GM23248 (cell line): ENCODE results near the gene PODXL2. TPM values are rescaled to one million over a fixed set of nuclear protein-coding genes. Genes with fewer than 3 reads are reported as not detected.
A peak's percentile ranks its signal among the peaks of the same experiment; 100 is the strongest.

Experiments used
- DNase-seq: peaks from one replicate; pipeline ENCODE4 v3.0.0-alpha.2; 2015
- H2AFZ ChIP-seq: fragments of 200-600 bp; sonication (generic); 2 replicates; pipeline ENCODE4 v1.6.1; 2016; ENCODE audit warnings: antibody characterized with exemption
- H3F3A ChIP-seq: fragments of 200-600 bp; sonication (generic); 2 replicates; pipeline ENCODE4 v1.6.1; 2016; ENCODE audit warnings: mild to moderate bottlenecking, antibody characterized with exemption, mixed run types; ENCODE audit not compliant: insufficient read depth
- H3K27ac ChIP-seq: fragments of 200-600 bp; sonication (generic); 2 replicates; pipeline ENCODE4 v1.5.1; 2016; ENCODE audit warnings: mild to moderate bottlenecking
- H3K27me3 ChIP-seq: fragments of 200-600 bp; sonication (generic); replicated peaks from 2 replicates; pipeline ENCODE4 v1.6.1; 2016; ENCODE audit warnings: mild to moderate bottlenecking; ENCODE audit not compliant: insufficient read depth
- H3K36me3 ChIP-seq: fragments of 200-600 bp; sonication (generic); 2 replicates; pipeline ENCODE4 v1.6.1; 2016; ENCODE audit warnings: low read depth, mild to moderate bottlenecking
- H3K4me1 ChIP-seq: fragments of 200-600 bp; sonication (generic); 2 replicates; pipeline ENCODE4 v1.6.1; 2016; ENCODE audit warnings: mild to moderate bottlenecking; ENCODE audit not compliant: insufficient read depth
- H3K4me2 ChIP-seq: fragments of 200-600 bp; sonication (generic); one replicate; pipeline ENCODE4 v1.6.1; 2016; ENCODE audit warnings: mild to moderate bottlenecking; ENCODE audit not compliant: unreplicated experiment
- H3K4me3 ChIP-seq: fragments of 200-600 bp; sonication (generic); 2 replicates; pipeline ENCODE4 v1.5.1; 2016; ENCODE audit warnings: mild to moderate bottlenecking
- H3K79me2 ChIP-seq: fragments of 200-600 bp; sonication (generic); 2 replicates; pipeline ENCODE4 v1.6.1; 2016; ENCODE audit warnings: mild to moderate bottlenecking; ENCODE audit not compliant: insufficient read depth
- H3K9ac ChIP-seq: fragments of 200-600 bp; sonication (generic); 2 replicates; pipeline ENCODE4 v1.6.1; 2016; ENCODE audit warnings: mild to moderate bottlenecking
- H3K9me2 ChIP-seq: fragments of 200-600 bp; sonication (generic); 2 replicates; pipeline ENCODE4 v1.6.1; 2016; ENCODE audit warnings: mixed run types, mild to moderate bottlenecking, moderate library complexity; ENCODE audit not compliant: insufficient read depth
- H3K9me3 ChIP-seq: fragments of 200-600 bp; sonication (generic); one replicate; pipeline ENCODE4 v1.6.1; 2017; ENCODE audit warnings: low read depth
- H4K20me1 ChIP-seq: fragments of 200-600 bp; sonication (generic); 2 replicates; pipeline ENCODE4 v1.6.0; 2016; ENCODE audit not compliant: insufficient read depth
- EZH2 ChIP-seq: fragments of 200-600 bp; sonication (generic); IDR thresholded peaks from 2 replicates; pipeline ENCODE4 v1.6.1; 2018; ENCODE audit warnings: antibody characterized with exemption, mild to moderate bottlenecking; ENCODE audit not compliant: insufficient read depth, poor library complexity, severe bottlenecking
- EZH2phosphoT487 ChIP-seq: fragments of 200-600 bp; sonication (generic); IDR thresholded peaks from 2 replicates; pipeline ENCODE4 v1.6.1; 2018; ENCODE audit warnings: antibody characterized with exemption, moderate library complexity, mild to moderate bottlenecking, low read depth; ENCODE audit not compliant: insufficient read depth
- whole genome bisulfite sequencing, 2 experiments: methylation state at CpG; one replicate each; pipeline ENCODE4 v1.1.6; 2015 to 2017; ENCODE audit warnings: low lambda C conversion rate in 2 of 2, low coverage in 1 of 2; ENCODE audit errors: missing lambda C conversion rate in 2 of 2; 5-methylcytosine and 5-hydroxymethylcytosine counted together
- in situ Hi-C: fragments of 300-500 bp; cut with MboI; formaldehyde crosslinking; loops from 2 replicates; pipeline ENCODE4 v1.15.0; 2020
- polyA plus RNA-seq: library from polyadenylated mRNA; unstranded; fragments of >200 nt; fragmentation: Nextera tagmentation; extraction: Ambion mirVana; gene quantifications from 2 replicates; pipeline ENCODE4 v1.2.1, GENCODE V29; 2016
- total RNA-seq: library from RNA; depleted of rRNA; stranded (reverse); fragments of >200 nt; shearing (Covaris generic); gene quantifications from 2 replicates; pipeline ENCODE4 v1.2.3, GENCODE V29; 2014

The PODXL2 gene
- total and polyA plus RNA-seq, 2 experiments from 2014 or later, result 1.8 to 2.5 TPM

DNA sequence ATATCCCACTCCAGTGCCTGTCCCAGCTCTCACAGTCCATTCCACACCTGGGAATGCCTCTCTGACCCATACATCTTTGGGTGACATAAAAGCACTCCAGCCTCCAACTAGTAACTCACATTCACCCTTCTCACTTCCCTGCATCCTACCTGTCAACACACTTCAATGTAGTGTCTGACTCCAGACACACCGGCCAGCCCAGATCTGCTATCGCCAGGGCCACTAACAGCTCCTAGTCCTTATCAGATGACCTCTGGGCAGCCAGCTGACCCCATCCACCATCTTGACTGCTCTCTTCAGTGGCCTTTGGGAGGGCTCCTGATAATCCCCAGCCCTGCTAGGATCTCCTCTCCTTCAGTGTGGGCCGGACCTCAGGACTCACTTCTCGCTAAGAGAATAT, 33.7 kb upstream of the PODXL2 start:
- H3K9me2 ChIP-seq, result no peaks in the 10 kb centered on the region
- in situ Hi-C loops, result no loop called here
- no peak overlapping the region for H3K4me2 ChIP-seq
- no peak overlapping the region for H3K4me3 ChIP-seq
- no peaks in the 10 kb centered on the region for H3K27me3 ChIP-seq
- H3K27ac ChIP-seq, result no peak overlapping the region
- no peak for TF ChIP-seq EZH2
- no peak for TF ChIP-seq EZH2phosphoT487
- no peak for DNase-seq
- peaks cover 13% of the 10 kb centered on the region; the same call in 1 of the 2 replicates for H3K79me2 ChIP-seq
- no peaks in the 10 kb centered on the region for H3K36me3 ChIP-seq
- WGBS, 2 experiments, result 67 to 72% methylated on average over 4 of the region's 4 CpGs
- no peak overlapping the region for H2AFZ ChIP-seq
- H4K20me1 ChIP-seq, result no peaks in the 10 kb centered on the region
- H3K9ac ChIP-seq, result no peak overlapping the region
- no peaks in the 10 kb centered on the region for H3F3A ChIP-seq
- no peaks in the 10 kb centered on the region for H3K9me3 ChIP-seq
- H3K4me1 ChIP-seq, result peaks cover 16% of the 10 kb centered on the region

DNA sequence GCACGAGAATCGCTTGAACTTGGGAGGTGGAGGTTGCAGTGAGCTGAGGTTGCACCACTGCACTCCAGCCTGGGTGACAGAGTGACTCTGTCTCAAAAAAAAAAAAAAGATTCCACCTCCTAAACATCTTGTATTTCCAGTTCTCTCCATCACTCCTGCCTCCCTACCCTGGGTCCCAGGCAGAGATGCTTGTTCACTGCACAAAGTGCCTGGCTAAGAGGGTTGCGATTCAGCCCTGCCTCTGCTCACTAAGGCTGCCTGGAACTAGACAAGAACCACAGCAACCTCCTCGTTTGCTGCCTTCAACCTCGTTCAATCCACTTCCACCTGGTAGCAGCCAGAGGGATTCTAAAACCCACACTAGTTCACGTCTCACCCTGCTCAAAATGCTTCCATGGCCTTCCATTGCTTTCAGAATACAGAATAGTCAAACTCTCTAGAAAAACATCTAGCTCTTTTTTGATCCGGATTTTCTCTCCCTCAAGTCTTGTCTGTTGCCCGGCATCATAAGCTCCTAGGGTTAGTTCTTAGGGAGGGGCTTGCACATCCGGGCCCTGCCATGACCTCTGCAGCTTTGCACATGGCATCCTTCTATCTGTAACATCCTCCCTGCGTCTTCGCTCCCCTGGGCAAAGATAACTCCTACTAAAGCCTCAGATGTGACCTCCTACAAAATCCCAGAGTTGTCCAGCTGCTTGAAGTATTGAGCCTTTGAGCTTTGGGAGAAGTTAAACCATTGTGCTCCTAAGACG, 31.8 kb upstream of the PODXL2 start:
- Histone ChIP-seq H3K27me3 (no peaks in the 10 kb centered on the region), H3K27ac (no peak overlapping the region), H3K9ac (peak overlapping the region; percentile 82; the same call in 1 of the 2 replicates), H3K9me2 (no peaks in the 10 kb centered on the region), H3F3A (no peaks in the 10 kb centered on the region), H2AFZ (peak overlapping the region; percentile 96), H3K4me2 (peak overlapping the region; percentile 63), H3K36me3 (no peaks in the 10 kb centered on the region), H4K20me1 (no peaks in the 10 kb centered on the region), H3K4me3 (peak overlapping the region; percentile 75), H3K79me2 (peaks cover 25% of the 10 kb centered on the region; the same call in 1 of the 2 replicates), H3K9me3 (no peaks in the 10 kb centered on the region), H3K4me1 (peaks cover 7% of the 10 kb centered on the region)
- no peak for TF ChIP-seq EZH2phosphoT487
- in situ Hi-C loops, result no loop called here
- DNase-seq, result no peak
- 53 to 56% methylated on average over 12 of the region's 12 CpGs for WGBS, 2 experiments

DNA sequence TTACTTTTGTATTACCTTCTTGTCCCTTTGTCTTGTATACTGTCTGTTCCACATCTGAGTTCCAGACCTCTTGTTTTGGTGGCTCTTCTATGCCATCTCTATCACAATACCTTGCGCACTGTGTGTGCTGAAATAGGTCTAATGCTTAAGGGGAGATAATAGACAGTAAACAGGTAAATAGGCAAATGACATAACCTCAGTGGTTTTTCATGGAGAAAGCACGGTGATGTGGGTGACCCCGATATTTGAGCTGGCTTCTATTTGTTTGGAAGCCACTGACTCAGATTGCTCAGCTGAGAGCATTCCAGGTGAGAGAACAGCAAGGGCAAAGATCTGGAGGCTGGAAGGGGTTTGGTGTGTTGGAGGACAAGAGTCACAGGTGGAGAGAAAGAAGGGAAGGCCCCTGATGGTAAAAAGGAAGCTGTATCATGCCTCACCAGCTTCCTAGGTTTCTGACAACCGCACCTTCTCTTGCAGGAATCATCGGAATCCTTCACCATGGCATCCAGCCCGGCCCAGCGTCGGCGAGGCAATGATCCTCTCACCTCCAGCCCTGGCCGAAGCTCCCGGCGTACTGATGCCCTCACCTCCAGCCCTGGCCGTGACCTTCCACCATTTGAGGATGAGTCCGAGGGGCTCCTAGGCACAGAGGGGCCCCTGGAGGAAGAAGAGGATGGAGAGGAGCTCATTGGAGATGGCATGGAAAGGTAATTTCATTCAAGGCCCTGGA, 30.0 kb upstream of the PODXL2 start:
- peak overlapping the region; percentile 25; the same call in 1 of the 2 replicates for H3K27ac ChIP-seq
- H3K36me3 ChIP-seq, result no peaks in the 10 kb centered on the region
- H3K4me1 ChIP-seq, result peaks cover 7% of the 10 kb centered on the region
- 64 to 71% methylated on average over 14 of the region's 14 CpGs for WGBS, 2 experiments
- peak overlapping the region; percentile 86 for H3K4me2 ChIP-seq
- in situ Hi-C loops, result no loop called here
- no peaks in the 10 kb centered on the region for H3K27me3 ChIP-seq
- no peaks in the 10 kb centered on the region for H3K9me2 ChIP-seq
- TF ChIP-seq EZH2phosphoT487, result no peak
- no peak for TF ChIP-seq EZH2
- H3K4me3 ChIP-seq, result peak overlapping the region; percentile 75
- H3F3A ChIP-seq, result no peaks in the 10 kb centered on the region
- H3K9me3 ChIP-seq, result no peaks in the 10 kb centered on the region
- peaks cover 27% of the 10 kb centered on the region; the same call in 1 of the 2 replicates for H3K79me2 ChIP-seq
- no peaks in the 10 kb centered on the region for H4K20me1 ChIP-seq
- no peak for DNase-seq
- H2AFZ ChIP-seq, result peak overlapping the region; percentile 96
- H3K9ac ChIP-seq, result peak overlapping the region; percentile 82

DNA sequence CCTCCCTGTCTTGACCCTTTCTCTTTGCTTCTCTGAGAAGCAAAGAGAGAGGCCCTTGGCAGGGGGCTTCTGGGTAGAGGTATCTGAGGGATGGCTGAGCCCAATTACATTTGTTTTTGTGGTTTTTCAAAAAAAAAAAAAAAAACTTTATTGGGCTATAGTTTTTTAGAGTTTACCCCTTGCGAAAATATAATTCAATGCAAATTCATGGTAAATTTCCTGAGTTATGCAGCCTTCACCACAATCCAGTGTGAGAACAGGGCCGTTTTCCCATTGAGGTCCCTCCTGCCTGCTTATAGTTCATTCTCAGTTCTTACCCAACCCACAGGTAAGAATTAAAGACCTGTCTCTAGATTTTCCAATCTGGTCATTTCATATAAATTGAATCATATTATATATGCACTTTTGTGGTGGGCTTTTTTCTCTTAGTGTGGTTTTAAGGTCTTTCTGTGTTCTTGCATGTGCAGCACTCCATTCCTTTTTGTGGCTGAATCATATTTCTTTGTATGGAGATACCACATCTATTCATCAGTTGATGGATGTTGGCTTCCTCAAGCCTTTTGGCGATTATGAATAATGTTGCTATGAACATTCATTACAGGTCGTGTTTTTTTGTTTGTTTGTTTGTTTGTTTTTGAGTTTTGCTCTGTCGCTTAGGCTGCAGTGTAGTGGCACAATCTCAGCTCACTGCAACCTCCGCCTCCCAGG, 28.1 kb upstream of the PODXL2 start:
- DNase-seq, result no peak
- Histone ChIP-seq H4K20me1 (no peaks in the 10 kb centered on the region), H3K4me2 (no peak overlapping the region), H3K36me3 (no peaks in the 10 kb centered on the region), H3K9me3 (no peaks in the 10 kb centered on the region), H3K79me2 (peaks cover 27% of the 10 kb centered on the region; the same call in 1 of the 2 replicates), H3K4me3 (no peak overlapping the region), H3K27me3 (no peaks in the 10 kb centered on the region), H3K9ac (no peak overlapping the region), H2AFZ (no peak overlapping the region), H3F3A (no peaks in the 10 kb centered on the region), H3K9me2 (no peaks in the 10 kb centered on the region), H3K27ac (no peak overlapping the region), H3K4me1 (peaks cover 7% of the 10 kb centered on the region)
- WGBS, 2 experiments, result 76% methylated on average over 6 of the region's 6 CpGs
- TF ChIP-seq EZH2, result no peak
- no peak for TF ChIP-seq EZH2phosphoT487
- in situ Hi-C loops, result no loop called here
